HG03442 (cell line): ENCODE results near the gene PHPT1.
"Not testable (repeated sequence)": the region's sequence is repeated elsewhere in the genome, so short reads cannot be mapped to it uniquely, and the experiment has no call there.

Experiments
- ATAC-seq: cut with Tn5 transposase; IDR thresholded peaks from one replicate; pipeline ENCODE4 v1.9.1; 2021; ENCODE audit warnings: mild to moderate bottlenecking, moderate library complexity; ENCODE audit not compliant: unreplicated experiment

PHPT1 gene

GRCh38 chr9:136849038-136849959 lies at the start of gene PHPT1:
PHPT1 (plus strand) TSS chr9:136849409; CDS start chr9:136849431, 22 bp downstream.
- ATAC-seq = peak; percentile 76

DNA sequence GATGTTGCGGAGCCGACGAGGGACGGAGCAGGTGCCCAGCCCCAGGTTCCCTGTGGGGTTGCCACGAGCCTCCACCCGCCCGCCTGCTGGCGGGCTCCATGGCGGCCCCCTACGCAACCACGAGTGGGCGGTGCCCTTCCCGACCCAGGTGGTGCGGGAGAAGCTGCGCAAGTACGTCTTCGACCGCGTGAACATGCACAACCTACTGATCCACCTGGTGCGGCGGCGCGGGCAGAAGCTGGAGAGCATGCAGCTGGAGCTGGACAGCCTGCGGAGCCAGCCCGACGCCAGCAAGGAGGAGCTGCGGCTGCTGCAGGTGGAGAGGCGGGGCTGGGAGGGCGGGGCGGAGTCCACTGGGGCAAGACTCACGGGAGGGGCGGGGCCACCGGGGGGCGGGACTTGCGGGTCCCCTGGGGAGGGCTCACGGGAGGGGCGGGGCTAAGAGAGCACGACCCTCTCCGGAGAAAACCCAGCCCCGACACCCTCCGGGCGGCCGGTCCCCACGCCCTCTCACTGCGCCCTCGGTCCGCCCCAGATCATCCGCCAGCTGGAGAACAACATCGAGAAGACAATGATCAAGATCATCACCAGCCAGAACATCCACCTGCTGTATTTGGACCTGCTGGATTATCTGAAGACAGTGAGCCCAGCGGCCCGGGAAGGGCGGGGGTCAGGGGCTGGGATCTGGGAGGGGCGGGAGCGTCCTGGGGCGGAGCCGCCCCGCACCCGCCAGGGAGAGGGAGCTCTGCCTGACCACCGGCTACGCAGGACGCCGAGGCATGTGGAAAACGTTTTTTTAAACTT lies 49.2 kb upstream of the PHPT1 start:
- no peak for ATAC-seq

DNA sequence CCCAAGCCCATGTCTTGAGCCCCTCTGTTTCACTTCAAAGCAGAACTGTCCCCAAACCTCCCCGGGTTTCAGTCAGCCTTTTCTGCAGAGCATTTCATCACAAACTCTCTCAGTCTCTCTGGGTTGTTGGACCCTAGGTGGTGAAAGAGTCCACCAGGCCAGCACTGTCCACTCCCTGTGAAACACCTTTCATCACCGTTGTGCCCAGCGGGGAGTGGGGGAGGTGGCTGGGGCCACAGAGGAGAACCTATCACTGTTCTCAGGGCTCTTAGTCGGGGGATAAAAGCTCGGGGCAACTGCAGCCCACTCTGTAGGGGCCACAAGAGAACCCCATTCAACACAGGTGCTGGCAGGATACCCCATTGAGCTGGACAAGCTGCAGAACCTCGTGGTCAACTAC lies 46.9 kb upstream of the PHPT1 start:
- no peak for ATAC-seq

- ATAC-seq = not testable (repeated sequence)
These were observed 46.1 kb upstream of the PHPT1 start for GRCh38 chr9:136803009-136803550.

DNA sequence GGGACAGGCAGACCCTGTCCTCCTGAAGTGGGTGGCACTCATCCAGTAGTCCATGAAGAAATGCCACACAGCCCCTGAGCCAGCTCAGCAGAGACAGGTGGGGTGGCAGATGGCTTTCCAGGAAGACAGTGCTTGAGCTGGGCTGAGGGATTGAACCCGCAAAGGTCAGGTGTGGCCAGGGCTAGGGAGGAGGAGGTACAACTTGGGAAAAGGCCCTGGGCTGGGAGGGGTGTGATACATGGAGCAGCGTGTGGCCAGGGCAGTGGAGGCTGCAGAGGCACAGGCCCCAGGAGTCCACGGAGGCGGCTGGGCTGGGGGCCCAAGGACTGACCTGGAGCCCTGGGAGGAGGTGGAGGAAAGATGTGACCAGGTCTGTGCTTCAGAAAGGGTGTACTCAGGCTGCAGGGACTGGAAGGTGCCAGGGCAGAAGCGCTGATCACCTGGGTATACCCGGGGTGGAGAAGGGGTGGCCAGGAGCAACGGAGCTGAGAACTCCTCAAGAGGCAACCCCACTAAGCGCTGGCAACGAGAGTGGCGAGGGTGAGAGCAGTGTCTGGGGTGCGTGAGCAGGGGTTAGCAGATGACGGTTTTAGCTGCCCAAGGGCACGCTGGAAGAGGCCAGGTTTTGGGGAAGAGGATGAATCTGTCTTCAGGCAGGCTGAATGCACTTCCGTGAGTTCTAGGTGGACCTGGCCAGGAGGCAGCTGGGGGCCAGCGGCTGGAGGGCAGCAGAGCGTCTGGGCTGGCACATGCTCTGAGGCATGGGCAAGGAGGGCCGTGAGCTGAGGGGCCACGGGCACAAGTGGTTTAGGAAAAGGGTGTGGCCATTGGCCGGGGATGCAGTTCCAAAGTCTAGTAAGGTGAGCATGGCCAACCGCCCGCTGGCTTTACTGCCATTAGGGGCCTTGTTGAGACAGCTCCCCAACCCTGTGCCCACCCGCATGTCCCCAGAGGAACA lies 45.4 kb upstream of the PHPT1 start:
- no peak for ATAC-seq

- no peak for ATAC-seq
These were observed 44.6 kb upstream of the PHPT1 start for GRCh38 chr9:136804509-136805206.

DNA sequence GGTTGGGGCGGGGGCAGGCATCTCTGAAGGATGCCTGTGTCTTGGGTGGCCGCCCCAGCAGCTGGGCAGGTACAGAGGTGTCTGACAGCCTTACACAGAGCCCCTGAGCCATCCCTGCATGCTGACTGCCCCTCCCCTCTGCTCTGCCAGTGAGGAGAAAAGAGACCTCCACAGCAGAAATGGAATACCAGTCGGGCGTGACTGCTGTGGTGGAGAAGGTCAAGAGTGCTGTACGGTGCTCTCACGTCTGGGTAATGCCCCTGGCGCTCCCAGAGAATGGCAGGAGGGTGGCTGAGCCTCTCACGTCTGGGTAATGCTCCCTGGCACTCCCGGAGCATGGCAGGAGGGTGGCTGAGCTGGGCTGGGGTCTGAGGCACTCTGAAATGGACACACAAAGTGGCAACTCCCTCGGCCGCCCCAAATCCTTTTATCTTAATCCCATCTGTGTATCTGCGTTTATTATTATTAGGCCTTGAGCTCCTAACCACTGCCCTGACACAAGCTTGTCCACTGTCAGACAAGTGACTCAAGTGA lies 43.9 kb upstream of the PHPT1 start:
- no peak for ATAC-seq

- ATAC-seq = no peak
These were observed 43.1 kb upstream of the PHPT1 start for GRCh38 chr9:136806067-136806466.

DNA sequence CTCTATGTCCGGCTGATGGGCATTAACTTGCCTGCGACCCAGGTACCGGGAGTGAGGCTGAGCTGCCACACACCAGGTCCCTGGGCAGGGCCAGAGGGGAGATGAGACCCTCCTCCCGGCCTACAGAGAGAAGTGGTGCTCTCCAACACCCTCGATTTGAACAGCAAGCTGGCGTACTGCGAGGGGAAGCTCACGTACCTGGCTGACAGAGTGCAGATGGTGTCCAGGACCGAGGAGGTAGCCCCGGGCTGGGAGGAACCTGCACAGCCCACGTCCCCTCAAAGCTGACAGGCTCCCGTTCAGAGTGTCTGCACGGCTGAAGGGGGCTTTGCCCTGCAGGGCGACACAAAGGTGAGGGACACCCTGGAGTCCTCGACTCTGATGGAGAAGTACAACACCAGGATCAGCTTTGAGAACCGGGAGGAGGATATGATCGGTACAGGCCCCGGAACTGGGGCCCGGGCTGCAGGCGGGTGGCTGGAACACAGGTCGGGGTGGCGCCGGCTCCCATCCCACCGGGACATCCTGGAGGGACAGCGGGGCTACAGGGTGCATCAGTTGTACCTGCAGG lies 42.5 kb upstream of the PHPT1 start:
- no peak for ATAC-seq

DNA sequence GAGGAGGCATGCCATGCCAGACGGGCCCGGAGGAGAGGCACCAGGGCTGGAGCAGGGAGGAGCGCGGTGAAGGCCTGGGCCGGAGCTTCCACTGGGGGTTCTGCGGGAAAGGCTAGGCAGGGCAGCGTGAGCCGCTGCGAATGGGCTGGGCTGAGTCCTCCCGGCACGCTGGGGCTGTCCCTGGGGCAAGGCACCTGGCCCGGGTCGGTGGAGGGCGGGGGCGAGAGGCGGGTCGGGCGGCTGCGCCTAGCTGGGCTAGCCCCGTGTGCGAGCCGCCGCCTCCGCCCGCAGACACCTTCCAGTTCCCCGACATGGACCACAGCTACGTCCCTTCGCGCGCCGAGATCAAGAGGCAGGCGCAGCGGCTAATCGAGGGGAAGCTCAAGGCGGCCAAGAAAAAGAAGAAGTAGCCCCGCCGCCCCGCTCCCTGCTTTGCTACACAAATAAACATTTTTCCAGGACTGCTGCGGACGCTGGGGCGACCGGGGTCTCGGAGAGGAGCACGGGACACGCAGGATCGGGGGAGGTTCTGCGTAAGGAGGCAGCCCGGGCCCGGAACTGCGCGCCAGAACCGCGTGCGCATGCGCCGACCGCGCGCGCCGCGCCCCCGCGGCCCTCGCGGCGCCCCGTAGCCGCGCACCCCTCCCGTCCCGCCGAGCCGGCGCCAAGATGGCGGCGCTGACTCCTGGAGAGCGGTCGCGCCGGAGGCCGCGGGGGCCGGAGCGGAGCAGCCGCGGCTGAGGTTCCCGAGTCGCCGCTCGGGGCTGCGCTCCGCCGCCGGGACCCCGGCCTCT lies 41.7 kb upstream of the PHPT1 start, which contains the start of gene RABL6:
RABL6 (plus strand) TSS at position 668 of the 794 bp plus-strand sequence. CDS start 249 bp downstream, outside the sequence.
- peak; percentile 72 for ATAC-seq

- ATAC-seq = peak; percentile 26
These were observed 41.0 kb upstream of the PHPT1 start for GRCh38 chr9:136808075-136808805.

DNA sequence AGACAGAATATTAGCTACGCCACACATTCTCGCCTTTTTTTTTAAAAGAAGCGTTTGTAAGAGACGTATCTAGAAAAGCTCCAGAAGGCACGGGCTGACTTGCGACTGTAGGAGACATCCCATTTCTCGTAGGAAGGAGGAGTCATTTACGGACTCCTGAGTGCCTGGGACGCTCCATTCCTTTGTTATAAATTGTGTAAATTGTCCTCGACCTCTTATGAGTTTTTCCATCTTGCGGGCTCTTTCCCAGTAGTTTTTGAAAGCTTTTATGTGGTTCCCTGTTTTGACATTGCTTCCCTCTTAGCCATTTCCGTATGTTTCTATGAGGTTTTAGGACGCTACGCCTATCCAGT lies 40.4 kb upstream of the PHPT1 start:
- no peak for ATAC-seq

- no peak for ATAC-seq
These were observed 34.3 kb upstream of the PHPT1 start for GRCh38 chr9:136814725-136815421.

DNA sequence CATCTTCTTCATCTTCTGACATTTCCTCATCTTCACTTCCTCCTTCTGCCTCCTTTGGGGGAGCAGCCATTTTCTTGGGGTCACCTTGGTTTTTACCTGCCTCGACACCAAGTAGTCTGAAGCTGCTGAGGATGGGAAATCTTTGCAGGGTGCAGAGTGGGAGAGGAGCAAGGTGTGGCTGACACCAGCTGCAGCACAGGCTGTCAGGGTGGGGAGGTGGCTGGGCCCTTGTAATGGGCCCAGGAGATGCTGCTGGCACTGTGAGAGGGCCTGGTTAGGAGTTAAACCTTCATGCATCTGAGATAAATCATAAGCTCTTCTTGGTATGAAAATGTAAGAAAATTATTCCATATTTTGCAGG lies 33.8 kb upstream of the PHPT1 start:
- ATAC-seq = no peak

DNA sequence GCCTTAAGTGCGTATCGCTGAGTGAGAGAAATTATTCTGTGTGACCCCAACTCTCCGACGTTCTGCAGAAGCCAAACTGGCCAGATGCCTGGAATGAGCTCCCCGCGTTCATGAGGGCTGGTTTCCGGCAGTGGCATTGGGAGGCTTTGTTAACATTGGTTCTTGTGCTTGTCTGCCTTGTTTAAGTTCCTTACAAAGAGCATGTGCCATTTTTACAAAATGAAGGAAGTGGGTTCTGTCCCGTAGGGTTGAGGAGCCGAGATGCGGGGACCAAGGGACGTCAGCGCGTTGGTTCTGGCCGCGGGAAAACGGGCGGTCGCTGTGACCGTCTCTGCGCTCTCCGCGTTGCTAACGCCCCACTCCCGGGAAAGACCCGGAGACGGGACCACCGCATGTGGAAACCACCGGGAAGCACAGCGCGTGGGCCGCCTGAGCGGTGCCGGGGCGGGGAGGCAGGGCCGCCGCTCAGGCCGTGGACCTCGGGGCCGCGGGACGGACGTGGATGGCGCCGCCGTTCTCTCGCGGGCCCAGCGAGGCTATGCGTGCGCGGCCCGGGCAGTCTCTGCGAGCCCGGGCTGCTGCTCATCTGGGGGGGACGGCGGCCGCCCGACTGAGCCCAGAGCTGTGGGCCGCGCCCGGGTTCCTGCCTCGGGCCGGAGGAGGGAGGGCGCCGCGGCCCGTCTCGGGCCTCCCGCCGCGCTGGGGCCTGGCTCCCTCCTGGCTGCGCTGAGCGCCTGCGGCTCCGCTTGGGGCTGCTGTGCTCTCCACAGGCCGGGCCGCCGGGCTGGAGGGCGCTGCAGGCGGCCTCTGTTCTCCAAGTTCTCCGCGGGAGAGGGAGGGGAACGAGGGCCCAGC lies 28.0 kb upstream of the PHPT1 start:
- ATAC-seq = no peak

DNA sequence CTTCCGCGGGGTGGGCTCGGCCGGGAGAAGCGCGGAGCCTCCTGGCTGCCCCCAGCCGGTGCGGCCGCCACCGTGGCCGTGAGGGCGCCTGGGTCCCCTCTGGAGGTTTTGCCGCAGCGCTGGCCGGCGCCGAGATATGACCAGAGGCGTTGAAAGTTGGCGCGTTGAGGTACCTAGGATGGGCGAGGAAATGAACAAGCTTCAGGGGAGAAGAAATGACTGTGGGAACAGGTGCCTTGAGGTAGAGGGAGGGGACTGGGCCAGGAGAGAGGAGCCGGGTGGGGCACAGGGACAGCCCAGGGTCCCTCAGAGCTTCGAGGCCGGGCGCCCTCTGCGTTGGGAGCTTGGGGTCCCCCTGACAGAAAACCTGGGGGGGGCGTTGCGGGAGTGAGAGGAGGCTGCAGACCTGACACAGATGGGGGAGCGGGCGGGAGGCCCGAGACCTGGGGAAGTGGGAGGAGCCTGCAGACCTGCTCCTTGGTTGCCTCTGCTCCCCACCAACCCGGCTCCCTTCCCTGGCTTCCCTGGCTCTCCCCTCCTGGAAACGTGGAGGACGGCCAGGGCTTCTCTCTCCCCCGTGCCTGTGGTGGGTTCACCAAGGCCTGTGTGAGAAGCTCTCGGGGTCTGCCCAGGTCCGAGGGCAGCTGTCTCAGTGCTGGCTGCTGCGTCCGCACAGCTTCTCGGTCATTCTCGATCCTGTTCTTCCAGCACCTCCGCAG lies 27.2 kb upstream of the PHPT1 start:
- ATAC-seq = no peak
